ENCODE measurements around the gene PHRF1.

DNA sequence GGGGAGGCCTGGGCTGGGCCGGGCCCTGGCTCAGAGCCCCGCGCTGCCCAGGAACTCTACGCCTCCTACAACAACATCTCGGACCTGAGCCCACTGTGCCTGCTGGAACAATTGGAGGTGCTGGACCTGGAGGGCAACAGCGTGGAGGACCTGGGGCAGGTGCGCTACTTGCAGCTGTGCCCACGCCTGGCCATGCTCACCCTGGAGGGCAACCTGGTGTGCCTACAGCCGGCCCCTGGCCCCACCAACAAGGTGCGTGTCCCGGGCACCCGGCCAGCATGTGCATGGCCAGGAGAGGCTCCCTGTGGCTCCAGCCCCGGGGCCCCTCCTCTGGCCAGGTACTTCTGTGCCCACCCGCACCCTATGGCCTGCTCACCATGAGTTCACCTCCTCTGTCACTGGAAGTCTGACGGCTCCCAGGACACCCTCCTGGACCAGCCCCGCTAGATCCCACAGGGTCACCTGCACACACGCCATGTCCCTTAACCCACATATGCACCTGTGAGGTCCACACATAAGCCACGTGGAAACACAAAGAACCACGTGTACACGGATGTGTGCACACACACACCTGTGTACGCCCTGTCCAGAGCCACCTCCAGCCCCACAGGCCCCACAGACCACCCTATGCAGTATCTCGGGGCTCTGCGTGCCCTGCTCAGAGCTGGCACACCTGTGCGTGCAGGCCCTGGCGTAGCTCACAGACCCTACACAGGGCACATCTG is 26.1 kb upstream of the PHRF1 start:
- TF ChIP-seq POLR2A (IDR thresholded peaks at IDR 0.05; ENCODE audit: low read depth) = no peak
- TF ChIP-seq, protein P1, sequence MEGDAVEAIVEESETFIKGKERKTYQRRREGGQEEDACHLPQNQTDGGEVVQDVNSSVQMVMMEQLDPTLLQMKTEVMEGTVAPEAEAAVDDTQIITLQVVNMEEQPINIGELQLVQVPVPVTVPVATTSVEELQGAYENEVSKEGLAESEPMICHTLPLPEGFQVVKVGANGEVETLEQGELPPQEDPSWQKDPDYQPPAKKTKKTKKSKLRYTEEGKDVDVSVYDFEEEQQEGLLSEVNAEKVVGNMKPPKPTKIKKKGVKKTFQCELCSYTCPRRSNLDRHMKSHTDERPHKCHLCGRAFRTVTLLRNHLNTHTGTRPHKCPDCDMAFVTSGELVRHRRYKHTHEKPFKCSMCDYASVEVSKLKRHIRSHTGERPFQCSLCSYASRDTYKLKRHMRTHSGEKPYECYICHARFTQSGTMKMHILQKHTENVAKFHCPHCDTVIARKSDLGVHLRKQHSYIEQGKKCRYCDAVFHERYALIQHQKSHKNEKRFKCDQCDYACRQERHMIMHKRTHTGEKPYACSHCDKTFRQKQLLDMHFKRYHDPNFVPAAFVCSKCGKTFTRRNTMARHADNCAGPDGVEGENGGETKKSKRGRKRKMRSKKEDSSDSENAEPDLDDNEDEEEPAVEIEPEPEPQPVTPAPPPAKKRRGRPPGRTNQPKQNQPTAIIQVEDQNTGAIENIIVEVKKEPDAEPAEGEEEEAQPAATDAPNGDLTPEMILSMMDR (IDR thresholded peaks at IDR 0.05) = no peak

Measured in esophagus muscularis mucosa (tissue), 3 donors.